ENCODE measurements around the gene AMACR.

- TF ChIP-seq CTCF (IDR thresholded peaks at IDR 0.05; ENCODE audit: poor library complexity, severe bottlenecking) (no peak), EZH2 (IDR thresholded peaks at IDR 0.05; ENCODE audit: borderline replicate concordance, insufficient read depth, low read length, poor library complexity, severe bottlenecking) (no peak), RAD21 (conservative IDR thresholded peaks at IDR 0.05) (no peak), POLR2AphosphoS5 (IDR thresholded peaks at IDR 0.05) (no peak)
Observed at GRCh38 chr5:34013547-34013946, 5.7 kb upstream of the AMACR start.
